Measurements from ENCODE around the gene COLEC12.

COLEC12 gene

DNA sequence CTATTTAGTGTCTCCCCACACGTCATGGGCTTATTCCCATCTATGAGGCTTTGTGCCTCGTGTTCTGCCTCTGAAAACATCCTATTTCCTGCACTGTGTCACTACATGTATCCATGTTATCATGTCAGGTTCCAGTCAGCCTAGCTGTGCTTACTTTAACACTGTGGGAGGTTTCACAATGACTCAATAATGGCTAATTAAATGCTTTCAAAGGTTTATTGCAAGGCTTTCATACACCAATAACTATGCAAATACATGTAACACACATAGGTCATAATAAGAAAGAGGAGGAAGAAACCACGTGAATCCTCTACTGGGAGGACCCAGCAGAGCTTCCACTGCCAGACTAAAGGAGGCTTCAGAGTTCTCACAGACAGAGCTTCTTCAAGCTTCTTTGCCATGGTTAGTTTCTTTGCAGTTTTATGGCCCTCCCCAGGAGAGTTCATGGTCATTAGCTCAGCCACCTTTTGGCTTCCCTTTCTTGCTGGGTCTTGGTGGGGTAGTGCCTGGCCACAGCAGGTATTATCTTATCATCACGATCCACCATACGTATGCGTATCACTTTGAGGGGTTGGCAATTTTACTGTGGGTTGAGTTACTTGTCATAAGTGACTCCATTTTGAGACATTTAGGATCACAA lies 5.1 kb upstream of the COLEC12 start:
- no peak for DNase-seq

DNA sequence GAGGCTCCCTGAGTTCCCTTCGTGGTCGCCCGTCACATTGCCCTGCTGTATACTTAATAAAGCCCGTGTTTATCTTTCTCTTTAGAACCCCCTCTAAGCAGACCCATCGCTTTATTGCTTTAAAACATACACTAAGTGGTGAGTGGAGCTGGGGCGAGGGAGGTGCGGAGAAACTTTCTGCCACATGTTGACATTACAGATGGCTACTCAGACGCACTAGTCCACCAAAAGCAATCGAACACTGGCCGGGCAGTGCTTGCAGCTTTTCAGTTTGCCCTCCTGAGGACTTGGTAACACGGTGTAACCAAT lies 859 bp upstream of the COLEC12 start:
- no peak for DNase-seq

DNA sequence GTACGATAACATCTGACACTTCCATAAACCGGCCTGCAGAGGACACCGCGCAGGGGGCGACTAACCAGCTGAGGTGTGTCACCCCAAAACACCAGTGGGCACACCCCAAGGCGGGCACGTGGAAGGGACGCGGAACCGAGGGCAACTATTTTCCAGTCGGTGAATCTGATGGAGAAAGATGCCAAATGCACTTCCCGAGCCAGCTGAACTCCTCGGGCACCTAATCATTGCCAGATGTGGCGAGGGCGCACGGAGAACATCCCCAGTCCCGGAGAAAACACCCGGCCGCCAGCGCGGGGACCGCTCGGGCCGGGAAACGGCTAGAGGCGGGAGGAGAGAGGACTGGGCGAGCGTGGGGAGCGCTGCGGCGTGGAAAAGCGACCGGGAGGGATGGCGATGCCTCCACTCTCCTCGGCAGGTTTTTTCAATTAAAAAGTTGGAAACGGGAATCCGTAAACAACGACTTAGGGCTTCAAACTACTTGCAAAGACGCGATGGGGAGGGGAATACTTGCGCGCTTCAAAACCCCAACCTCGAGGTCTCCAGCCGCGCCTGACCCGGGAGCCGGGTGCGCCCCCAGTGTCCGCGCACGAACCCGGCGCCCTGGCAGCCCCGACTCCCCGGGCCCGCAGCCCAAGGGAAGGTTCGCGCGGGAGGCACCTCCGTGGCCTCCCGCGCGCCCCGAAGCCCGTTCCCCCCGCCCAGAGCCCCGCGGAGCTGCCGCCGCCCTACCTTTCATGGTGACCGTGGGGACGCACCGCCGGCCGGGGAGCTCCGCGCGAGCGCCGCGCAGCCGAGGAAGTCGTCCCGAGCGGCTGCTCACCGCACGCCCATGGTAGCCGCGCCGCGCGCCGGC lies 497 bp downstream of the COLEC12 start:
- peak; percentile 50 for DNase-seq

DNA sequence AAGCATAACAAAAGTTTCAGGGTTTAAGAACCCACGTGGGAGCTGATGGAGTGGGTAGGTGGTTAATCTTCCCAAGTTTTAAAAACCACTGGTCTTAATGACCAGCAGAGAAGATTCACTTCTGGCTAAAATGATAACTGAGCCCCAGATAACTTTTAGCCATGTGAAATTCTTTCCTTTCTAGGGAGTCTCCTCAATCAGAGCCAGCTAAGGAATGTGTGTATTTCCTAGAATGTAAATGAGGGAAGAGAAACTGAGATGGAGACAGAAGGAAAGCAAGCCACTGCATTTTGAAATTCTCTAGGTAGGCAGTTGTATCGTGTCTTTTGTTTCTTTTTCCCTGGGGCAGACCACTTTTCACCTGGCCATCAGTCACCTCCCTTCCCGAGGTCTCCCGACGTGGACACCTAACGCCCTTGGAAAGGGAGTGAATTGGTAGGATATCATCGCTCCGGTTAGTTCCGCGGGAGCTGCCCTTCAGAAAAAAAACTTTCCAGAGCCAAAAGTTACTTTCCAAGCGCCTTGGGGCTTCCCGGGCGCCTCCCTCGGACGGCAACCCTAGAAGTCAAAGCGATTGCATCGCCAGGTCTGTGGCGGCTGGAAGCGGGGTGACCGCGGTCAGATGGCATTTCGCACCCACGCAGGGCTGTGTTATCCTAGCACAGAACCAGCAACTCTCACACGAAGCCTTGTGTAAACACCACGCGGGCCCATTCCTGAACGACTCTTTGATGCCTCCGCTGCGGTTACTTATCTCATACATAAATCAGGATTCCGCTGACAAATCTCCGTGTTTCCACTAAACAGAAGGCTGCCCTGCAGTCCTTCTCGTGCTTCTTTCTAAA lies 1.3 kb downstream of the COLEC12 start:
- DNase-seq = peak; percentile 82

DNA sequence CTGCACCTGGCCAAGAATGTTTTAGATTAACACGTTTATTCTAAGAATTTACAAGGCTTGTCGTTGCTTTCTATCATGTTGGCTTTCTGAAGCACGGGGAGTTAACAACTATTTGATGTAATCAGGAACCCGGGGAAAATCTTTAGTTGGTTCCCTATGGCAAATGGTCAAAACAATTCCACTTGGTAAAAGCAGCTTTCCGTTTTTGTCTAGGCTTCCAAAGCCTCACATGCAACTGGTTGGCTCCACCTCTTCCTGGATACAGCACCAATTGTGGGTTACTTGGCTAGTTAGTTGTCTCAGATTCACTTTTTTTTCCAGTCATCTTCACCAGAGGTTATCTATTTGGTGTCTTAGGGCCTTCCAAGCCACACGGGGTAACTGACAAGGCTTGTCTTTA lies 2.8 kb downstream of the COLEC12 start:
- DNase-seq = no peak

DNA sequence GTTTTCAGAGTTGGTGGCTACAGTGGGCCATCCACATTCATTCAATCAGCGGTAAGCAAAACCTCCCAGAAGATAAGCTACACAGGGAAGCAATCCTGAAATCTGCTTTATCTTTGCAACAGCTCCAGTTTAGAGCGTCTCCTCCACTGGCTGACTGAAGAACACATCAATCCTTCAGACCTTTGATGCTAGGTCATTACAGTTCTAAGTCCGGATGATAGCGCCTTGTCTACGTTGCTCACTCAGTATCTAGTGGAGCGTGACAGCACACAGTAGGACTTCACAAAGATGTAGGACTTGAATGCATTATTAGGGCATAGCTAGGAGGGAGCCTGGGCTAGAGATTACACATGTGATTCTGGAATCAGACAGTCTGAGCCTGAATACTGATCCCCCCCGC lies 5.0 kb downstream of the COLEC12 start:
- no peak for DNase-seq

DNA sequence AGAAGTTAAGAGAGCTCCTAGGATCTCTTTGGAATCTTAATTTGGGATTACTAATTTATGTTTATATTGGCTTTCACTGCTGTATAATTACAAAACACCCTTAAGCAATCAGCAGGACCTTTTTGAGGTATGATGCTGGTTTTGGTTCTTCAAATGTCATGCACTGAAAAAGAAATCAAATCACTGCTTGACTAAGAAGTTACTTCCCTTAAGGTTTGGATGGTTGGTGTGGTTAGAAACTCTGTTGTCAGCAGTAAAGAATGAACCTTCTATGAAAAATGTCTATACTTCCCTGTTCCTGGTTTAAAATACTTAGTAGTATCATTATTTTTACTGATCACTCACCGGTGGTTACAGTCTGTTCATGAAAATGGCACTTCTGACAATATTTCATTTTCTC lies 5.5 kb downstream of the COLEC12 start:
- peak; percentile 66 for DNase-seq

DNA sequence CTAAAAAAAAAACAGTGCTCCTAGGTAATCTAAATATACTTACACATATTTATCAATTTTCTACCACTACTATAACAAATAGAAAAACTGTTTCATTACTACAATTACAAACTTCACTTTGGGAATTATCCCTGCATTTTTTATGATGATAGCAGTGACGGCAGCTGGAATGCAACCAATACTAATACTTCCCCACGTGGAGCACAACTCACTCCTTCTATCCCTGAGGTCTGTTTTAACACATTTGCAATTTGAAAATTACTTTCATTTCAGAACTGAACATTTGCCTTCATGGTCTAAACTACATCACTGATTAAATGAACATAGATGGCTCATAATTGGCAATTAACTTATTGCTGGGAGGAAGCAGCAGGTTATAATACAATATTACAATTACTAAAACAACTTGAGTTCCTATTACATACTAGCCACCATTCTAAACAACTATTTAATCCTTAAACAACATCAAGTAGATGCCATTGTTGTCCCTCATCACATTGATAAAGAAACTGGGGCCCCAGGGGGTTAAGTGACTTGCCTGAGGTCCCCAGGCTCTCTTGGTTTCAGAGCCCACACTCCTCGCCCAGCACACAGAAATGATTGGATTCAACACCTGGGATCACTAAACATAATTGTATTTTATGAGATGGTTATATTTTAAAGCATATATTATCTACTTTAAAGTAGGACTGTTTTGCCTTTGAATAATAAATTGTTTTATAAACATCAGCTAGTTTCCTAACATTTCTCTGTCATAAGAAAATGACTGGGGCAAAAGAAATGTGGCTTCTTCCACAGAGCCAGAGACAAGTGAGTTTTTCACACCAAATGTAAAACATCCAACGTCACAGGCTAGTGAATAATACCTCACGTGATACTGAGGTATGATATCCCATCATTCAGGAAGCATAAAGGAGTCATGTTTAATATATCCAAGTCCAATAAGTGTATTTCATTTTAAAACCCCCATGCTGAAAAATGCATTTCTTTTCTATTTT lies 6.2 kb downstream of the COLEC12 start:
- peak; percentile 77 for DNase-seq

DNA sequence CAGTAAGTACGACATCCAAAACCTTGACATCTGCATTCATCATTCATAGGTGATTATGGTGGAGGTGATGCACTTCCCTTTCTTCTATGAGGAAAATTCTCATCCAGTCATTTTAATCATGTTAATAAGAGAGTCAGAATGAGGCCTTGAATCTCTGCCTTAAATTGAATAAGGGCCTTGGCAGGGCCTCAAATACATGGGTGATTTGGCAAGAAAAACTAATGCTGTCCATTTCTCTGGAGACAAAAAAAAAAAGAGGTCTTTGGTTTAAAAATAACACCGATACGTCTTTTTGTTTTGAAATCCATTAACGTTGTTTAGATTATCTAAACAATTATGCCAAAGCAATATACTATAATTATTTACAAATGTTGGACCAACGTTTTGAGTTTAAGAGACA lies 8.1 kb downstream of the COLEC12 start:
- no peak for DNase-seq

DNA sequence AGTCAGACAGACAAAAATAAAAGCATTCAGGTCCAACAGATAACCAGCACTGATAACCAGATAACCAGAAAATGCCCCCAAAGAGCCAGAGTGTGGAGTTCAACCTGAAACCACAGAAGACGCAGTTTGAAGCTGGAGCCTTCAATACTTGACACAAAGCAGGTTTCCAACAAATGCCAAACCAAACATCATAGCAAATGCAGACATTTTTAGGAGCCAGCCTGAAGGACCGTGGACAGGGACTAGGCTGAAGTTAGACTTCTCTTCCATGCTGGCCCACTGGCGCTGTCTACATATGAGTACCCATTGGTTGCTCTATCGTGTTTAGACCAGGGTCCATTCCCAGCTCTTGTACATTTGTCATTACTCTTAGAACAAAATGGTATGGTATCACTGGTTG lies 9.9 kb downstream of the COLEC12 start:
- no peak for DNase-seq

DNA sequence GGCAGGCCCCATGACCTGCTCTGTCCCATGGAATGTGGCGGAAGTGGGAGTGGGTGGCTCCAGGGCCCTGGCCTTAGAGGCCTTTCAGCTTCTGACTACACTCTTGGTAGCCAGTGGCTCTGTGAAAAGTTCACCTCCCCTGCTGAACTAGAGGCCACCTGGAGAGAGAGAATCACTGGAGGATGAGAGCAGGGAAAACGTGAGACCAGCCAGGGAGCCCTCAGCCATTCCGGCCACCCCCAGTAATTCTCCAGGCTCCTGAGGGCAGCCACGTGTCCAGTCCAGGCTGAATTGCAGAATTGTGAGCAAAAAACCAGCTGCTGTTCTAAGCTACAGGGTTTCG lies 10.5 kb downstream of the COLEC12 start:
- DNase-seq = no peak

DNA sequence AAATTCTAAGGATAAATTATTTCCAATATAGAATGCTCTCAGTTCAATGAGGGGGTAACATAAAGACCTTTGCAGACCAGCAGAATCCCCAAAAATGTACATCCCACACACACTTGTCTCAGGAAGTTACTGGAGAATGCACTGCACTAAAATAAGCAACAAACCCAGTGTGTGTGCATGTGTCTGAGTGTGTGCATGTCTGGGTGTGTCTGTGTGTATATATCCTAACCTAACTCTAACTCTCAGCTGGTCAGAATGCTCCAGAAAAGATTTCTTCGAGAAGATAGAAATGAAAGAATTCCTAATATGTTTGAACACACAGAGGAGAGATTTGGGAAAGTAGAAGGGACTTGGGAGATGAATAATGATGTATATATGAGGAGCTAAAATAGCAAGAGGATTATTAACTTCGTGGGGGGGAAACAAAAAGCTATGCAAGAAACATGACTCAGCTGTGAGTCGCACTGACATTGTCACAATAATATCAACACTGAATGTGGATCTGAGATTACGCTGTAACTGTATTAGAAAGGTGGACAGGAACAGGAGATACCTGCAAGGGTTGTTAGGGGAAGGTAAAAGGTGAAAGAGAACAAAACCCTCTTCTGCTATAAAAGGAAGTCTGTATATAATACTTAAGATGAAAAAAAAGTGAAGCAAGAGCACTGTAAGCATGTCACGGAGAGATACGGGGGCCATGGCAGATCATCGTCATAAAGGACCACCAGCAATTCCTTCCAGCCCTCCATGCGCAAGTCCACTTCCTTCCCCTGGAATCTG lies 11.1 kb downstream of the COLEC12 start:
- DNase-seq = peak; percentile 90

DNA sequence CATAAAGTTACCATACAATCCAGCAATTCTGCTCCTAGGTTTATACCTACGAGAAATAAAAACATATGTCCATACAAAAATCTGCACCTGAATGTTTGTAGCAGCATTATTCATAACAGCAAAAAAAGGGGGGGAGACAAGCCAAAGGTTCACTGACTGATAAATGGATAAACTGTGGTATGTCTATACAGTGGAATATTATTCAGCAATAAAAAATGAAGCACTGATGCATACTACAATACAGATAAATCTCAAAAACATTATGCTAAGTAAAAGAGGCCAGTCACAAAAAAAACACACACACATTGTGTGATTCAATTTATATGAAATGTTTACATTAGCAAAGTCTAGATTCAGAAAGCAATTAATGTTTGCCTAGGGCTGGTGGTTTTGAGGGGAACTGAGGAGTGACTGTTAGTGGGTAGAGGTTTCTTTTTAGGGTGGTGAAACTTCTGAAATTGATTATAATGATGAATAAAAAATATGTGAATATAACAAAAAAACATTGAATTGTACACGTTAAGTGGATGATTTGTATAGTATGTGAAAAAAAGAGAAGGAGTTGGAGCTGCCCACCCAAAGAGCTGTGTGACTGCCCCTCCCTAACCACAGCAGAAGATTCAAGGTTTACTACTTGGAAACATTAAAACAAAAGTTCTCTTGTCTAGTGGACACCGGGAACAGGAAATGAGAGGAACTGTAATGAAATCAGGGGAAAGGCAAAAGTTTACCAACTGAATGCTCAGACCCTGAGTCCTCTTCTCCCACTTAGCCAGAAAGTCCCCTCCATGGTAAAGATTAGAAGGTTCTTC lies 13.4 kb downstream of the COLEC12 start:
- no peak for DNase-seq

DNA sequence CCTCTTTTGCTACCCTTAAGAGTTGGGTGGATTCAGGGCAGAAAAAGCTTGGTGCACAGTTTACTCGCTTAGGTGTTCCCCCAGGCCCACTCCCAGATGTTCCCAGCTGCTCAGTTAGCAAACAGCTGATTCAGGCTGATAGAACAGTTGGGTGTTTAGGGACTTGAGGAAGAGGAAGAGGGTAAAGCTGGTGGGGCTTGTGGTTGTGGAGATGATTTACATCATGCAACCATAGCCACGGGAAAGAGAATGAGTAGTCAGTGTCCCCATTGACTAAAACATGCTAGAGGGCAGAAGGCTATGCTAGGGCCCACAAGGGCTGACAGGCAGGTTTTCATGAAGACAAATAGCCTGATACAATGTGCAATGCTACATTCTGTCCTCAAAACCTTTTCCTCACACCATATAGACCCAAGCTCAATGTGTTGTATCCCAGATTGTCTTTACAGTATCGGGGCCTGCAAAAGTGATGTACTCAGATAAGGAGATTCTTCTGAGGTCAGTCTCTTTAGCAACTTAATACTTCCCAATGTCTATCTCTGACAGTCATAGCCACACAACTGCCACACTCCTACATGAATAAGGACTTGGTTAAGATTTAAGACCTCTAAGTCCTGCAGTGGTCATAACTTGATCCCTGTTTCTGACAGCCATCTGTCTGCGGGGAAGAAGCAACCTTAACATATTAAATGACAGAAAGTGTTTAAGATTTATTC lies 15.6 kb downstream of the COLEC12 start:
- DNase-seq = no peak

DNA sequence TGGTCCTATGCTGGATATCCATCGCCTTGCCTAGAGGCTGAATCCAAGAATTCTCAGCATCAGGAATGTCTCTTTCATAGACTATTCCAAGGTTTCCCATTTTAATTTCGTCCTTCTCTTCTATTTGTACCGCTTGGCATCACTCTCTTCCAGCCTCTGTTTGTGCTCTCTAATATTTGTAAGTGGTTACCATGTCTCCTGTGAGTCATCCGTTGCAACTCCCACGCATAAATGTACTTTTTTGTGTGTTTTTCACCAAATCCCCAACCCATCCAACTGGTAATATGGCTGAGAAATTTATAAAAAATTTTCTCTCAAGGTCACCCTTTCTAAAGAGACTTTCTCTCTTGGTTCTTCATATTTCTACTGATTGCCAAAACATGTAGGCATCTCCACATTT lies 21.8 kb downstream of the COLEC12 start:
- DNase-seq = no peak

DNA sequence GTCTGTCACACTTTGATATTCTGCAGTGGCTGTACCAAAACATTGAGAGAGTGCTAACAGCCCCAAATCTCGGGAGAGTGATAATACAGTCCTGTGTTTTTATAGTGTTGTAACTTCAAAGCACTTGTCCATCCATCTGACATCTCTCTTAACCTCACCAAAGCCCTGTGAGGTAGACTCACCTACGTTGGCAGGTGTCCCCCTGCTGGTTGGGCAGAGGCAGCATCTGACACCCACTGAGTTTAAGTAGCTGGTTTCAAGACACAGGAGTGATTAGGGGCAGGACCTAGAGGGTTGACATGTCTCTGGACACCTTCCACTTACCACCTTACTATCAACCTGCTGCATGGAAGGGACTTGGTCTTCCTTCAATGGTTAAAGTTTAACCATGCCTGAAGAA lies 22.9 kb downstream of the COLEC12 start:
- DNase-seq = no peak

DNA sequence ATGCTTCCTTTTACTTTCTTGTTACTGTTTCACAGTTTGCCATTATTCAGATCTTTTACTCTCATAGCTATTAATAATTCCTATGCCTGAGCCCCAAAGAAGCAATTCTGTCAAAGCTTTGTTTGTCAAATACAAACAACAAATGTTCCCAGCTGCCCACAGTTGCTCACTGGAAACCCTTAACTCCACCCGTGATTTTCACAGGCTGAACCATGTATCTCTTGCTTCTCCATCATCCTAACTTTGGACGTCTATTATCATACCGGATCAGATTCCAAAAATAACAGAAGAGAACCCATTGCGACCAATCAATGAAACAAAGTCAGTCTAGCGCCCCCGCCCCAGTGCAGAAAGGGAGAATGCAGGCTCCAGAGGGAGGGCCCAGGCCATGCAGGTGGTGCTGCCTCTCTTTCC lies 24.2 kb downstream of the COLEC12 start:
- no peak for DNase-seq

DNA sequence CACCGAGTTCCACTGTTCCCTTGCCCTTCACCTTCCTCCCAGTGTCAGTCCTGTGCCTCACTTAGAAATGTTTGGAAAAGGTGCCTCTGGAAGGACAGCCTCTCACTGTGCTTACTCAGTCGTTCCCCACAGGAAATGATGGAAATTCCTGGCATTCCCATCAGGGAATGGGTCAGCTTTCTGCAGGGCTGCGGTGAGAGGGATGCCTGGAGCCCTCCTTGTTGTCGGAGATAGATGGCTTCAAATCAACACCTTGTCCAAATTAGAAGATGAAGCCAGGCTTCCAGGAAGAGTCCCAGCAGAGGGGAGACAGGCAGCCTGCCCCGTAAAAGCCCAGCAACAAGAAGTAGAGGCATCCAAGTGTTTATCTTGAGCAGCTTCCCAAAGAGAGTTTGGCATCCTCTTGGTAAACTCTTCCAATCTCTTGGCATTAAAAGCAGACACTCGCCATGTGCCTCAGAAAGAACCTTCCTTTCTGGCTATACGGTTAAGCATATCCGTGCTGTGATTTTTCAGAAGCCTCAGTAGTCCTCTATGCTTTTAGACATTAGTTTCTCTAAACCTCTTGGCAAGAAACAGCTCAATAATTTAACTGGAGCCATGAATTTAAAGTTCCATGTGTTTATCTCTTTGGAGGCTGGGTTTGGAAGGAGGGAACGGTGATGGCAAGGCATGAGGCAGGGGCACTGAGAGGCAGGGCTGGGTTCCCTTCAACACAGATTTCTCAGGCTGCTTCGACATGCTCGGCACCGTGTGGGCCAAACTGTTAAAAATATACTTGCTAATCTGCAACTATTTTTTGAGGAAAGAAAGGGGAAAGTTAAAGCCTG lies 25.1 kb downstream of the COLEC12 start:
- DNase-seq = peak; percentile 98

DNA sequence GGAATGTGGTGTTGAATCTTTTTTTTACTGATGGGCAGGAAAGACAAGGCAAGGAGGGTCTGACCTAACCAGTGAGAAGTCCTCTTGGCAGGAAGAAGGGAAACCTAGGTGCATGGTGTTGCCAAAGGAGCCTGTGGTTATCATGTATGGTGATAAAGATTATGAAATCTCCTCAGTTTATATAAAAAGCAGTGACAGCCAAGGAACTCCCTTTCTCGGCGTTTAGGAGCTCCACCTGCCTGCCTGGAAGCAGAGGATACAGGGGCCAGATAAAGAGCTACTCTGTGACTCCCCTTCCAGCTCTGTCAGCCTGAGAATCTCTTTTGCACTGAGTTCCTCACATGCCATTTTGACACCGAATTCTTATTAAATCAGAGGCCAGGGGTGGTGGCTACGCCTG lies 26.1 kb downstream of the COLEC12 start:
- DNase-seq = no peak

Measured in fibroblast of skin of abdomen (primary cell).